B cell (primary cell): ENCODE data around the gene CEP41. TPM values are rescaled to one million over a fixed set of nuclear protein-coding genes. Genes with fewer than 3 reads are reported as not detected.
A peak's percentile ranks its signal among the peaks of the same experiment; 100 is the strongest.

Experiments used
- ATAC-seq: fragments of 200-7000 bp; cut with Tn5 transposase; one replicate; pipeline ENCODE4 v1.10.0; 2021; ENCODE audit warnings: low read depth, mild to moderate bottlenecking, moderate number of reproducible peaks, moderate library complexity
- CTCF ChIA-PET: fragments of 350-600 bp; sonication (Branson Sonifier 250); formaldehyde crosslinking; loops from one replicate; lab custom pipeline; 2021; ENCODE audit warnings: antibody characterized with exemption, inconsistent platforms; lab: Charles Lee
- POLR2A ChIA-PET: fragments of 350-600 bp; sonication (Branson Sonifier 250); formaldehyde crosslinking; loops from one replicate; lab custom pipeline; 2021; ENCODE audit warnings: antibody characterized with exemption; lab: Charles Lee
- DNase-seq: peaks from one replicate; pipeline ENCODE4 v3.0.0; 2013
- H2AFZ ChIP-seq: 2 replicates; pipeline ENCODE4 v1.6.1; 2012; ENCODE audit warnings: mild to moderate bottlenecking, low read depth, low read length; ENCODE audit not compliant: insufficient read depth, poor library complexity, severe bottlenecking
- H3K27ac ChIP-seq, 2 donors: 1 replicate in 1 of 2; 2 replicates in 1 of 2; pipeline ENCODE4 v1.5.1; 2012 to 2013; ENCODE audit warnings: low read length in 2 of 2, mild to moderate bottlenecking in 2 of 2, moderate library complexity in 1 of 2
- H3K27me3 ChIP-seq, 4 experiments: fragments of 200-600 bp in 1 of 4; sonication (generic) in 1 of 4; replicated peaks in 1 of 4; 1 replicate in 2 of 4; 2 replicates in 2 of 4; pipeline versions ENCODE4 v1.6.1 to v1.7.0; 2013 to 2016; ENCODE audit warnings: low read length in 3 of 4, mild to moderate bottlenecking in 2 of 4, mixed read lengths in 1 of 4, moderate library complexity in 1 of 4; ENCODE audit not compliant: insufficient read depth in 4 of 4, control insufficient read depth in 3 of 4; ENCODE audit errors: control extremely low read depth in 1 of 4
- H3K36me3 ChIP-seq, 2 experiments: replicated peaks in 1 of 2; 1 replicate in 1 of 2; 2 replicates in 1 of 2; pipeline versions ENCODE4 v1.6.1 to v1.7.1; 2013; ENCODE audit warnings: low read length in 1 of 2; ENCODE audit not compliant: insufficient read depth in 2 of 2, control insufficient read depth in 1 of 2; ENCODE audit errors: control extremely low read depth in 1 of 2, extremely low read depth in 1 of 2
- H3K4me1 ChIP-seq, 2 donors: fragments of 200-600 bp in 1 of 2; sonication (generic) in 1 of 2; 1 replicate in 1 of 2; 2 replicates in 1 of 2; pipeline versions ENCODE4 v1.5.1 to v1.6.1; 2013 to 2017; ENCODE audit warnings: low read length in 2 of 2; ENCODE audit not compliant: control insufficient read depth in 2 of 2, insufficient read depth in 2 of 2
- H3K4me2 ChIP-seq: replicated peaks from 2 replicates; pipeline ENCODE3; 2012; ENCODE audit warnings: mild to moderate bottlenecking, low read depth, low read length; ENCODE audit not compliant: poor library complexity, severe bottlenecking
- H3K4me3 ChIP-seq, 5 experiments: fragments of 200-600 bp in 1 of 5; sonication (generic) in 1 of 5; 1 replicate in 3 of 5; 2 replicates in 2 of 5; pipeline versions ENCODE4 v1.5.1 to v1.7.0; 2011 to 2016; ENCODE audit warnings: low read length in 4 of 5, mild to moderate bottlenecking in 4 of 5, low read depth in 2 of 5, control low read depth in 1 of 5, moderate library complexity in 1 of 5; ENCODE audit not compliant: insufficient read depth in 1 of 5; ENCODE audit errors: control extremely low read depth in 1 of 5, extremely low read depth in 1 of 5
- H3K79me2 ChIP-seq: fragments of 200-600 bp; sonication (generic); one replicate; pipeline ENCODE4 v1.6.0; 2016; ENCODE audit warnings: low read length; ENCODE audit not compliant: control insufficient read depth, insufficient read depth
- H3K9ac ChIP-seq: fragments of 200-600 bp; sonication (generic); 2 replicates; pipeline ENCODE4 v1.6.1; 2017; ENCODE audit warnings: mild to moderate bottlenecking, low read length, moderate library complexity
- H3K9me3 ChIP-seq, 3 donors: one replicate each; pipeline versions ENCODE4 v1.6.1 to v1.7.1; 2013; ENCODE audit warnings: low read length in 2 of 3; ENCODE audit not compliant: control insufficient read depth in 2 of 3, insufficient read depth in 1 of 3; ENCODE audit errors: control extremely low read depth in 1 of 3
- H4K20me1 ChIP-seq: 2 replicates; pipeline ENCODE4 v1.6.0; 2012; ENCODE audit warnings: mild to moderate bottlenecking, low read length; ENCODE audit not compliant: insufficient read depth, control insufficient read depth, poor library complexity, severe bottlenecking
- H3K27ac Mint-ChIP-seq: one replicate; pipeline ENCODE4 v1.8.0; 2021; ENCODE audit warnings: mixed read lengths
- H3K27me3 Mint-ChIP-seq: one replicate; pipeline ENCODE4 v1.8.0; 2021; ENCODE audit warnings: mixed read lengths
- H3K4me1 Mint-ChIP-seq: one replicate; pipeline ENCODE4 v1.8.0; 2021; ENCODE audit warnings: mixed read lengths
- H3K4me3 Mint-ChIP-seq: one replicate; pipeline ENCODE4 v1.8.0; 2021; ENCODE audit warnings: mixed read lengths
- H3K9me3 Mint-ChIP-seq: one replicate; pipeline ENCODE4 v1.8.0; 2022; ENCODE audit warnings: mixed read lengths; ENCODE audit not compliant: insufficient read depth
- EZH2 ChIP-seq: IDR thresholded peaks from 2 replicates; pipeline ENCODE4 v1.6.1; 2012; ENCODE audit warnings: borderline replicate concordance, low read depth, mild to moderate bottlenecking, moderate library complexity, low read length; ENCODE audit not compliant: insufficient read depth, poor library complexity, severe bottlenecking
- WGBS: methylation state at CpG from one replicate; pipeline ENCODE4 v1.1.5; 2013; ENCODE audit warnings: missing lambda C conversion rate; ENCODE audit not compliant: insufficient coverage; 5-methylcytosine and 5-hydroxymethylcytosine counted together
- intact Hi-C: fragments of 100-400 bp; cut with micrococcal nuclease; formaldehyde crosslinking; loops from one replicate; pipeline ENCODE4 v1.10.0; 2022
- polyA plus RNA-seq: library from polyadenylated mRNA; depleted of rRNA; stranded (reverse); fragments of >200 nt; gene quantifications from 2 replicates; pipeline ENCODE4 v1.2.3, GENCODE V29; 2012
- total RNA-seq, 2 donors: library from RNA; stranded (reverse); fragments of 120-200 nt in 1 of 2; gene quantifications; 1 replicate in 1 of 2; 2 replicates in 1 of 2; pipeline versions ENCODE4 v1.2.3 to v1.2.4, GENCODE V29; 2013 to 2022
- TF ChIP-seq, protein P1 (sequence below): fragments of 200-600 bp; IDR thresholded peaks from one replicate; pipeline ENCODE4 v1.8.0; 2022; ENCODE audit warnings: antibody characterized with exemption, mild to moderate bottlenecking

The CEP41 gene
- total and polyA plus RNA-seq, 2 donors (not counting 1 experiment from before 2014, with no cell fraction given): 3.4 to 5.9 TPM

- TF ChIP-seq EZH2: no peak
- TF ChIP-seq, protein P1, sequence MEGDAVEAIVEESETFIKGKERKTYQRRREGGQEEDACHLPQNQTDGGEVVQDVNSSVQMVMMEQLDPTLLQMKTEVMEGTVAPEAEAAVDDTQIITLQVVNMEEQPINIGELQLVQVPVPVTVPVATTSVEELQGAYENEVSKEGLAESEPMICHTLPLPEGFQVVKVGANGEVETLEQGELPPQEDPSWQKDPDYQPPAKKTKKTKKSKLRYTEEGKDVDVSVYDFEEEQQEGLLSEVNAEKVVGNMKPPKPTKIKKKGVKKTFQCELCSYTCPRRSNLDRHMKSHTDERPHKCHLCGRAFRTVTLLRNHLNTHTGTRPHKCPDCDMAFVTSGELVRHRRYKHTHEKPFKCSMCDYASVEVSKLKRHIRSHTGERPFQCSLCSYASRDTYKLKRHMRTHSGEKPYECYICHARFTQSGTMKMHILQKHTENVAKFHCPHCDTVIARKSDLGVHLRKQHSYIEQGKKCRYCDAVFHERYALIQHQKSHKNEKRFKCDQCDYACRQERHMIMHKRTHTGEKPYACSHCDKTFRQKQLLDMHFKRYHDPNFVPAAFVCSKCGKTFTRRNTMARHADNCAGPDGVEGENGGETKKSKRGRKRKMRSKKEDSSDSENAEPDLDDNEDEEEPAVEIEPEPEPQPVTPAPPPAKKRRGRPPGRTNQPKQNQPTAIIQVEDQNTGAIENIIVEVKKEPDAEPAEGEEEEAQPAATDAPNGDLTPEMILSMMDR: no peak
- Histone ChIP-seq H3K4me3 (no peak overlapping the region), H4K20me1 (no peaks in the 10 kb centered on the region), H3K4me2 (no peak overlapping the region), H3K27ac (no peak overlapping the region), H3K4me1 (peaks cover 0 to 9% of the 10 kb centered on the region in 2 donors), H2AFZ (peak overlapping the region; percentile 16), H3K9me3 (no peaks in the 10 kb centered on the region), H3K9ac (no peak overlapping the region), H3K36me3 (no peaks in the 10 kb centered on the region), H3K79me2 (no peaks in the 10 kb centered on the region), H3K27me3 (no peaks in the 10 kb centered on the region)
- no peak overlapping the region for H3K27ac Mint-ChIP-seq
- peaks cover 7% of the 10 kb centered on the region for H3K4me1 Mint-ChIP-seq
- no peak for DNase-seq
- WGBS: 15% methylated on average over 3 of the region's 7 CpGs
- no peaks in the 10 kb centered on the region for H3K9me3 Mint-ChIP-seq
- POLR2A ChIA-PET: no interaction called here
- no peak for ATAC-seq
- CTCF ChIA-PET: no interaction called here
- intact Hi-C loops: no loop called here
- no peak overlapping the region for H3K4me3 Mint-ChIP-seq
- no peaks in the 10 kb centered on the region for H3K27me3 Mint-ChIP-seq
These were observed 46.2 kb downstream of the CEP41 start for GRCh38 chr7:130394421-130395195.

DNA sequence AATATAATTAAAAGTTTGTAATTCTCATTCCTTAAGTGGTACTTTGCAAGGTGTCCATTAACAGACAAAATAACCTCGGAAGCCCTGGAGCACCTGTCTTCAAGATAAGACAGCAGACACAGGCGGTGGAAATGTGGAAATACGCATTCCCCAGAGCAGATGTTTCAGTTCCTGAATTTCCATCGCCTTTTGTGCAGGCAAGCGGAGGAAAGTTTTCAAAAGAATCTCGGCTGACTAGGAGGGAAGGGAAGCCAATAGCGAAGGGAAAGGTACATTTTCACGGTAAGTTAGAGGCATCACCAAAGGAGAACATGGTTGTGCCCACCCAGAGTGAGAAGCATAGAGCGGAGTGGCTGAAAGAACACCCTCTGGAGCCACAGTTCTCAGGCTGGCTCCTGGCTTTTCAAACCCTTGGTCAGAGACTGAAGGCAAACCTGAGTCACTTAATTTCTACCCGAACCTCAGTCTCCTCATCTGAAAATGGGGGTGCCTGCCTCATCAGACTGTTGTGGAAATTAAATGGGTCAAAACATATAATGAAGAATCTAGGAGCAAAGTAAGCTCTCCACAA lies 46.9 kb downstream of the CEP41 start:
- Histone ChIP-seq H3K36me3 (no peaks in the 10 kb centered on the region), H3K27ac (no peak overlapping the region), H3K9me3 (no peaks in the 10 kb centered on the region), H2AFZ (no peak overlapping the region), H3K27me3 (no peaks in the 10 kb centered on the region), H4K20me1 (no peaks in the 10 kb centered on the region), H3K79me2 (no peaks in the 10 kb centered on the region), H3K9ac (no peak overlapping the region), H3K4me1 (peaks cover 0 to 9% of the 10 kb centered on the region in 2 donors), H3K4me2 (no peak overlapping the region), H3K4me3 (no peak overlapping the region)
- H3K4me1 Mint-ChIP-seq: peaks cover 7% of the 10 kb centered on the region
- no peaks in the 10 kb centered on the region for H3K9me3 Mint-ChIP-seq
- TF ChIP-seq, protein P1: no peak
- no peak for TF ChIP-seq EZH2
- DNase-seq (no peak), ATAC-seq (no peak)
- H3K27ac Mint-ChIP-seq: no peak overlapping the region
- H3K27me3 Mint-ChIP-seq: no peaks in the 10 kb centered on the region
- intact Hi-C loops: no loop called here
- ChIA-PET POLR2A (no interaction called here), CTCF (no interaction called here)
- WGBS: 19% methylated on average over 8 of the region's 10 CpGs
- H3K4me3 Mint-ChIP-seq: no peak overlapping the region
